T1000 (cell line): Measurements from ENCODE around the gene CORO2A.
A peak's percentile ranks its signal among the peaks of the same experiment; 100 is the strongest.
"Not testable (repeated sequence)": the region's sequence is repeated elsewhere in the genome, so short reads cannot be mapped to it uniquely, and the experiment has no call there.

ENCODE experiments used
- DNase-seq: peaks from one replicate; lab custom pipeline; 2025; ENCODE audit warnings: mixed read lengths; lab: John Stamatoyannopoulos, UW

CORO2A gene

DNA sequence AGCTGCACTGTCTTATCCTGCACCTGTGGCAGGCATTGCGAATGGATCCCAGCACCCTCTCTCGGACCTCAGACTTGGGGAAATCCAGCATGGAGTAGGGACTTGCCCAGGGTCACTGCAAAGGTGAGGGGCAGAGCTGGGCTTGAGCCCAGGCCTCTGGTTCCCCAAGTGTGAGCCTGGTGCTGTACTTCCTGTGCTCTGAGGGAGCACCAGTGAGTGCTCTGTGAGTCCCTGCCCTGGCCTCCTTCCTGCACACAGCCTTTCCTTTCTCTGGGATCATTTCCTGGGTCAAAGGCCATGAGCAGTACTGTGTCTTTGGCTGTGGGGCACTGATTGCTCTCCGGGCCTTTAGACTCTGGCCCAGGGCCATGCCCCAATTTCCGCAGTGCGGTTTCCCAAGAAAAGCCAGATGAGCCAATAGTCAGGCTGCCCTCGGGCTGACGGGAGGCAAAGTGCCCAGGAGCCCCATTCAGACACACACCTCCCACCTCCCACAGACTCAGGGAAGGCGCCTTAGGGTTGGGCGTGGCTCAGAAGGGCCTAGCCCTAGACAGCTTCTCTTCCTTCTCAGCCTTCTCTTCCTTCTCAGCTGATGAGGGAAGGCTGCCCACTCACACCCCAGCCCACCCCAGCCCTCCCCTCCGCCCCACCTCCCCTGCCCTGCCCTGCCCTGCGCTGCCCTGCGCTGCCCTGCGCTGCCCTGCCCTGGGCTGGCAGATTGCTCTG, 50.1 kb downstream of the CORO2A start:
- no peak for DNase-seq

DNA sequence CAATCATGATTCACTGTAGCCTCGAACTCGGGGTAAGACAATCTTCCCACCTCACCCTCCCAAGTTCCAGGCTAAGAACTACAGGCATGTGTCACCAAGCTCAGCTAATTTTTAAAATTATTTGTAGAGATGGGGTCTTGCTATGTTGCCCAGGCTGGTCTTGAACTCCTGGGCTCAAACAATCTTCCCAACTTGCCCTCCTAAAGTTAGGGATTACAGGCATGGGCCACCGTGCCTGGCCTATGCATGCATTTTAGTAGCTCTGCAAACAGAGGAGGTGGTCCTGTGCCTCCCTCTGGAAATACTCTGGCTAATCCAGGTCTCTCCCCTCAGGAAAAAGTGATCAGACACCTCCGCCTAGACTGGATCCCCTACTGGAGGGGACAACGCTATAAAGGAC, 51.9 kb downstream of the CORO2A start:
- DNase-seq, result no peak

DNA sequence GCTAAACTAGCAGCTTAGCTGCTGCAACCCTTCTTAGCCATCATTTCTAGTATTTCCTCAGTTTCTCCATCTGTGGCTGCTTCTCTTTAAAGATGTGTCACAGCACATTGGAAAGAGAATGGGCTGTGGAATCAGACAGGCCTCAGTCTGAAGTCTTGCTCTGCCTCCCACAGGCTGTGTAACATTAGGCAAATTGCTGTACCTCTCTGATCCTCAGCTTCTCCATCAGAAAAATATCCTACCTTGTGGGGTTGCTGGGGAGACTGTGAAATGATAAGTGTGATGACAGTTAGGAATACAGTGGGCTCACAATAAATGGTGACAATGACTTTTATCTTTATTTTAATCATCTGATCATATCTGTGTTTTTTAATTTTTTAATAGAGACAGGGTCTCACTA, 55.9 kb downstream of the CORO2A start:
- DNase-seq, result no peak

DNA sequence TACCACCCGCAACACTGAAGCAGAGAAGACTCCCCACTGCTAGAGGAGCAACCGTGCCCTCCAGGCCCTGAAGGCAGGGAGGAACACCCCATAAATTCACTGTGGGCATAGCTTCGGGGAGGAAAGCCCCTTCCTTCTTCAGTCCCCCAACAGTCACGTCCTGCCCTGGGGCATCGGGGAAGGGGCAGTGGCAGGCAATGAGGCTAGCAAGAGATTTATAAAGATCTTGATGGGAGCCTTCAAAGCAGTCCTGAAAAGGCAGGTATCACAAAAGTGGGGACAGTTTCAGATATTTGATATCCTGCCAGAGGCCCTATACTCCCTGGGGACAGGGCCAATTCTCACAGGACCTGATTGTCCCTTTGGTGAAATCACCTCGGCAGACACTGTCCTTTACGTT, 56.5 kb downstream of the CORO2A start:
- no peak for DNase-seq

DNA sequence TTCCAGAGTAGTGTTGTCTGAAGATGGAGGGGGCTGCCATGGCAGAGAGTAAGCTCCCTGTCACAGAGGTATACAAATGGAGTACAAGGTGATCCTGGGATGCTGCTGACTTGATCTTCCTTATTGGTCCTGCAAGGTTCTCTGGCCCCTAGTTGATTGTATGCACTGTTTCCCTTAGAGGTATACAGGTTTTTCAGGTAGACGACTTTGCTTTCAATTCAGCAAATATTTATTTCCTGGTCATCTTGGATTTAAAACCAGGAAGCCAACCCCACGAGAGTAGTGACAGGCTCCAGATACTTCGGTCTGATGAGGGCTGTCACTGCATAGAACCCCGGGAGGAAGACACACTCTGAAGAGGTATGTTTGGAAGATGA, 56.9 kb downstream of the CORO2A start:
- DNase-seq, result no peak

DNA sequence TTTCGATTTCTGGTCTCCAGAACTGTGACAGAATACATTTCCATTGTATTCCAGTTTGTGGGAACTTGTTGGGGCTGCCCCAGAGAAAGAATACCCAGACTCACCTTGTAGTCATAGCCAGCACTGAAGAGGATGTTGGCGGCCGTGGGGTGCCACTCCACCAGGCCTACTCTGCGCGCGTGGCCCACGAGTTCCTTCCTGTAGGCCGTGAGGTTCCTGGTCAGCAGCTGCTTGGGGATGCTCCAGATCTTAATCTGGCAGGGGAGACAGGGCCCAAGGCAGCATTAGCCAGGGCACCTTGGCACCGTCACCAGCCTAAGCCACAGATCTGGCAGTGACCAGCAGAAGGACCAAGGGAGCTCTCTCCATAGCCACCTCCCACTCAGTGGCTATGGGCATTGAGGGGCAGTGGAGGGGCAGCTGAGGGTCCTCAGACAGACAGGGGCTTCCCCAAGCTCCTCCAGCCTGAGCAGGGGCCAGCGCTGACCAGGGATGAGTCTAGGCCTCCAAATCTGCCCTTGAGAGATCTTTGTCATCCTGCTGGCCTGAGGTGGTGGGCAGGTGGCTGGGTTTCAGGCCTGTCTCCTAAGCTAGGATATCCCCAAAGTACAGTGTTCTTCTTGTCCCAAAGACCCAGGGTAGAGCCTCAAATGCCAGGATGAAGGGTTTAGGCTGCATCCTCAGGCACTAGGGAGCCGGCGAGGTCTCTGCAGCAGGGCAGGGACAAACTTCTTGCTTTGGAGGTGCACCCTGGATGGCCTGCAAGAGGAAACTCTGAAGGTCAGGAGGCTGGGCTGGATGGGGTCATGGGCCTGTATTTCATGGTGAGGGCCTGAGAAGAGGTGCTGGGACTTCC, 57.5 kb downstream of the CORO2A start:
- no peak for DNase-seq

DNA sequence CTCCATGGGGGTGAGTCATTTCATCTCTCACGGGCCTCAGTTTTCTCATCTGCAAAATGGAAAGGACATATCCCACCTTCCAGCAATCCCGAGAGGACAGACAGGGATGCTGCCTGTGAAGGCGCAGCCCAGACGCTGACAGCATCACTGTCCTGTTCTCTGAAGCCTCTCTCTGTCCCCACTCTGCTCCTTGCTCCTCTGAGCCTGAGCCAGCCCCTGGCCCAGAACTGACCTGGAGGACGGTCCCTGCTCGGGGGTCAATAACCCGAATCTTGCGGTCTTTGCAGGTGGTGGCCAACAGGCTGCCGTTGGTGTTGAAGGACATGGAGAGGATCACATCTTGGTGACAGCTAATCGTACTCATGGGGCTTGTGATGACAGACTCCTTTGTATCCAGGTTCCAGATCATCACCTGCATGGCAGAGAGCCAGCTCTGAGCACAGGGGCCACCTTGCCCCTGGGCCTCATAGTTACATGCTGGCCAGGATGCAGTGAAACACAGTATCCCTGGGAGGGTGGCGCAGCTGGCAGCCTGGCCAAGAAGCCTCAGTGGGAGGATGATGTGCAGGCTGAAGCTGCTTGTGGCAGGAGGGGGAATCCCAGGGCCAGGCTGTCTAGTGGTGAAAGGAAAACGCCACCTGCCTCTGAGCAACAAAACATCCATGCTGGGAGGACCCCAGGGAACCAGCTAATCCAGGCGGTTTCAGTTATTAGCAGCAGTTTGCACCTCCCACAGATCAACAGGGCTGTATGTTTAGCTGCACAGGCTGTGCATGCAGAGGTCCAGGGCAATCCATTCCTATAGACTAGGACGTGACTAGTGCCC, 59.4 kb downstream of the CORO2A start:
- DNase-seq, result no peak

DNA sequence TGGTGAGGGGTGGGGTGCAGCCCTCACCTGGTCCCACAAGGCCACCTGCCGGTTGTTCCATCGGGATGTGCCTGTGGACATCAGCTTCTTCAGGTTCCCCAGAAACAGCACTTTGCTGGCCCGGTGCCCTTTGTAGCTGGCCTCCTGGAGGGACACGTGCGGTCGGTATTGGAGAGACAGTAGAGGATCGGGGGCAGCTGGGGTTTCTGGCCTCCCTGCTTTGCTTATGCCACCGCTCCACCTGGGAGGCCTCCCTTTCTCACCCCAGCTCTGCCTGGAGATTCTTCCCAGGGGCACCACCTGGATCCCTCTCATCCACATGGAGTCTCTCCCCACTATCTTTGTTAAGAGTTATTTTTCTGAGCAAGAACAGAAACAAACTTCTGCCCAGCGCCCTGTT, 60.3 kb downstream of the CORO2A start:
- DNase-seq, result no peak

DNA sequence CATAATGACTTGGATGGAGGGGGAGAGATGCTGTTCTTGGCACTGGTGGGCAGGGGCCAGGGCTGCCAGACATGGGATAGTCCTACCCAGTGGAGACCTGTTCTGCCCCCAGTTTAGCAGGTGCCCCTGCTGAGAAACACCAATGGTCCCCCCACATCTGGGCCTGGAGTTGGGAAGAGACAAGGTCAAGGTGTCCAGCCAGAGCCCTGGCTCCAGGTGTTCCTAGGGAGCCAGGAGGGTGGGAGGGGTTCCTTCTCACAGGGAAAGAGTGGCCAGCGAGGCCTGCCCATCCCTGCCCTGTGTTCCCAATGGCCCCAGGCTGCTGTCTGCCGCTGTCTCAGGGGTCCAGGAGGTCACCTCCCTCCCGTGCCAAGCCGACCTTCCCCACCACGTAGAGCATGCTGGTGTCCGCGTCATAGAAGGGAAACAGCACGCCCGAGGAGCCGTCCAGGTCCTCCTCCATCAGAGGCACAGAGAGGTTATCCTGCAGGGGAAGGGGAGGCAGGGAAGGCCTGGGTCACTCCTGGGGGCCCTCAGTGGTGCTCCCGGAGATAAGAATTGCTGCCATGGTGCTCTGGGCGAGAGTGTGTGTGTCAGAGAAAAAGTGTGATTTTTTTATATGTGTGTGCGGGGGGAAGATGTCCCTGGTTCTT, 61.7 kb downstream of the CORO2A start:
- no peak for DNase-seq

DNA sequence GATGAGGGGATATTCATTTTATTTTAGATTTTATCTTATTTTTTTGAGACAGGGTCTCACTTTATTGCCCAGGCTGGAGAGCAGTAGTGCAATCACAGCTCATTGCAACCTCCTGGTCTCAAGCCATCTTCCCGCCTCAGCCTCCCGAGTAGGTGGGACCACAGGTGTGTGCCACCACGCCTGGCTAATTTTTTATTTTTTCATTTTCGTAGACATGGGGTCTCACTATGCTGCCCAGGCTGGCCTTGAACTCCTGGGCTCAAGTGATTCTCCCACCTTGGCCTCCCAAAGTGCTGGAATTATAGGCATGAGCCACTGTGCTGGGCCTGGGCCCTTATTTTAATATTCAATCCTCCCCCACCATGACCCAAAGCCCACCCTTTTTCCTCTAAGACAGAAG, 62.4 kb downstream of the CORO2A start:
- DNase-seq, result not testable (repeated sequence)

DNA sequence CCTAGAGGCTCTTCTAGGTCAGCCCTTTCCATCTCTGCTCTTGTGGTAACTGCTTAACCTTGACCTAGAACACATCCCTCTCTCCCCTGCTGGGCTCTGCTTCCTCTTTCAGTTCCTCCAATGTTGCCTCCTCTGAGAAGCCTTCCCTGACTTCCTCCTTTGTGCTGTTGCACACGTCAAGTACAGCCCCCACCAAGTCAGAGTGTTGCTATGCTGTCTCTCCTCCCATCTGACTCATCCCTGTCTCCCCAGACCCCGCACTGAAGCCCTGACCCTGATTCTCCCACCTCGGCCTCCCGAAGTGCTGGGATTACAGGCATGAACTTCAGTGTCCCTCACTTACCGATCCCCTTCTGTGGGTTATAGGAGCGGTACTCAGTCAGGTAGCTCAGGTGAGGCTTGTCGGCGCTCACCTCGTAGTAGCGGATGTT, 63.0 kb downstream of the CORO2A start:
- no peak for DNase-seq

DNA sequence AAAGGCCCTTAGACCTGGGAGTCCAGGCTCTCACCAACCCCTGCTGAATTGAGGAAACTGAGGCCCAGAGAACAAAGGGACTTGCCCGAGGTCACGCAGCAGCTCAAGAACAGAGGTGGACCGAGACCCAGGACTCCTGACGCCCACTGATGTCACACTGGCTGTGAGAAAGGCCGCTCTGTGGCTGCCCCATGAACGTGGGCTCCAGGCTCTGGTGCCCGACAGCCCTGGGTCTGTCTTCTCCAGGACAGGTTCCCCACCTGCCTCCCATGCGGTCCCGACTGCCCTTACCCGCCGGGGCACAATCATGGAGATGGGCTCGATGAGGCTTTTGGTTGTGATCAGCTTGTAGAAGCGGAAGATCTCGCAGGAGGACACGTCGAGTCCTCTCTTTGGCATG, 64.1 kb downstream of the CORO2A start:
- no peak for DNase-seq

DNA sequence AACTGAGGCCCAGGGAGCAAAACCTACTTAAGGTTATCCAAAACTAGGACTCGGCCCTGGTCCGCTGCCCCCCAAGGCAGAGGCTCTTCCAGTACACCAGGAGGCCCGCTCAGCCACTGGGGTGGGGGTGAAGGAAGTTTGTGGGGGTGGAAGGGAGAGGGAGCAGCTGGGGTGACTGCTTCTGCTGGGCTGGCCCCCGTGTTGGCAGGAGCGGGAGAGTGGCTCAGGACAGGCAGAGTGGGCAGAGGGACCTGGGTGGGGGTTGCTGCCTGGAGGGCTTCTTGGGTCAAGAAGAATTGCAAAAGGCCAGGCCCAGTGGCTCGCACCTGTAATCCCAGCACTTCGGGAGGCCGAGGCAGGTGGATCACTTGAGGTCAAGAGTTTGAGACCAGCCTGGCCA, 65.2 kb downstream of the CORO2A start:
- DNase-seq, result no peak

DNA sequence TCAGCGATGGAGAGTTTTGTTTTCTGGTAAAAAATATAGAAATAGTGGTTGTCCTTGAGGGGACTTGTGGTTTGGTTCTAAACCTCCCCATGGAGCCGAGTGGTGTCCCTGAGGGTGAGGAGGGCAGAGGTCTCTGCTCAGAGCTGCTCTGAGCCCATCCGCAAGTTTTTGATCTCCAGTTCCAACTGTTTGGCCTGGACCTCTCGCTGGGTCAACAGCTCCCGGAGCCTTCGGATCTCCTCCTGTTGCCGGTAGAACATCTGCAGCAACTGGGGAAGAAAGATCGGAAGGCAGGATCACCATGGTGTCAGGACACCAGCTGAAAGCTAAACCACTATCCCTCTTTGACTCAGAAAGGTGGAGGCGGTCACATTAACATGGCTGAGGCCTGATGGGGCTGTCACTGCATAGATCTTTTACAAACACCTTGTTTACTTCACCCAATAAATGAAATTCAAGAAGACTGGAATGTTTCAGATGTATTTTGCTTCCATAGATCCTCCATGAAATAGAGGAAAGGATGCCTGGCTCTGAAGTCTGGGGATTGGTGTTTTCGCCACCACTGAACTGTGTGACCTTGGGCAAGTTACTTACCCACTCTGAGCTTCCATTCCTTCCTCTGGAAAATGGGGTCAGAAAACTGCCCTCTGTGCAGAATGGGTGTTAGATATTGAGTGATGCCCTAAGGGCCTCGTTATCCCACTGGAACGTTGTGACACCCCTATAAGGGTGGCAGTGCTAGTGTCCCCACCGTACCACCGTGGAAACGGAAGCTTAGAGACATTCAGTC, 67.6 kb downstream of the CORO2A start:
- no peak for DNase-seq

DNA sequence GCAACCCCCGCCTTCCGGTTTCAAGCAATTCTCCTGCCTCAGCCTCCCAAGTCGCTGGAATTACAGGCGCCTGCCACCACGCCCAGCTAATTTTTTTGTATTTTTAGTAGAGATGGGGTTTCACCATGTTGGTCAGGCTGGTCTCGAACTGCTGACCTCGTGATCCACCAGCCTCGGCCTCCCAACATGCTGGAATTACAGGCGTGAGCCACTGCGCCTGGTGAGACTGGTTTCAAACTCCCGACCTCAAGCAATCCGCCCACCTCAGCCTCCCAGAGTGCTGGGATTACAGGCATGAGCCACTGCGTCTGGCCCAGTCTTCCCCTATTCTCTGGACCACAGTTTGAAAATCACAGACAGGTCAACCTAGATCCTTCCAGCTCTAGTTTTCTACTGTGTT, 68.3 kb downstream of the CORO2A start:
- not testable (repeated sequence) for DNase-seq

DNA sequence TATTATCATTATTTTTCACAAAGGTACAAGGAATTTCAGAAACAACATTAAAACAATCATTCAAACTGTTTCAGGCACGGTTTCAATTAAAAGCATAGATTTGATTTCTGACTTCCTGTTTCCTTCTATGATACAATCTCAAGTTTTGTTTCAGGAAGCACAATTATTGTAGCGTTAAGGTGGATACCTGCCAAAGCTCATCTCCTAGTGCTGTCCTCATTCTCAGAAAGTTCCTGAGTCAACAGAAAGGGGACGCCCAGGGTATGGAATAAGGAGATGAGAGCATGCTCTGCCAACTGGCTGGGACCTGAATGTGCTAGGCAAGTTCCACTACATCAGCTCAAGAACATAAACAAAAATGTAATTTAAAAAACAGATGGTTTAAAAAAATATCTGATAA, 71.4 kb downstream of the CORO2A start:
- DNase-seq, result no peak

DNA sequence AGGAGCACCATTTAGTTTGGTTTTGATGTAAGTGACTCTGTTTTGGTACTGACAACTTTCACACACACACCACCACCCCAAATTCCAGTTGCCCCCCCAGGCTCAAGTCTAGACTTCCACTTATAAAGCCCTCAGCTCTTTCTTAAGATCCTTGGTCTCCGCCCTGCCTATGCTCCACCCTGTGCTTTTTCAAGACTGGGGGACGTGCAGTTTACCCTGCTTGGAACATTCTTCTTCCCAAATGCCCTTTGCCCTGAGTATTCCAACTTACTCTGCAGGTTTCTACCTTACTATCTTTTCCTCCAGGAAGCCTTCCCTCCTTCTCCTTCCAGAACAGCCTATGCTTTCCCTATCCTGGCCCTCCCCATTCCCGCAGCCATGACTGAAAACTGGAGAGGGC, 72.0 kb downstream of the CORO2A start:
- no peak for DNase-seq

DNA sequence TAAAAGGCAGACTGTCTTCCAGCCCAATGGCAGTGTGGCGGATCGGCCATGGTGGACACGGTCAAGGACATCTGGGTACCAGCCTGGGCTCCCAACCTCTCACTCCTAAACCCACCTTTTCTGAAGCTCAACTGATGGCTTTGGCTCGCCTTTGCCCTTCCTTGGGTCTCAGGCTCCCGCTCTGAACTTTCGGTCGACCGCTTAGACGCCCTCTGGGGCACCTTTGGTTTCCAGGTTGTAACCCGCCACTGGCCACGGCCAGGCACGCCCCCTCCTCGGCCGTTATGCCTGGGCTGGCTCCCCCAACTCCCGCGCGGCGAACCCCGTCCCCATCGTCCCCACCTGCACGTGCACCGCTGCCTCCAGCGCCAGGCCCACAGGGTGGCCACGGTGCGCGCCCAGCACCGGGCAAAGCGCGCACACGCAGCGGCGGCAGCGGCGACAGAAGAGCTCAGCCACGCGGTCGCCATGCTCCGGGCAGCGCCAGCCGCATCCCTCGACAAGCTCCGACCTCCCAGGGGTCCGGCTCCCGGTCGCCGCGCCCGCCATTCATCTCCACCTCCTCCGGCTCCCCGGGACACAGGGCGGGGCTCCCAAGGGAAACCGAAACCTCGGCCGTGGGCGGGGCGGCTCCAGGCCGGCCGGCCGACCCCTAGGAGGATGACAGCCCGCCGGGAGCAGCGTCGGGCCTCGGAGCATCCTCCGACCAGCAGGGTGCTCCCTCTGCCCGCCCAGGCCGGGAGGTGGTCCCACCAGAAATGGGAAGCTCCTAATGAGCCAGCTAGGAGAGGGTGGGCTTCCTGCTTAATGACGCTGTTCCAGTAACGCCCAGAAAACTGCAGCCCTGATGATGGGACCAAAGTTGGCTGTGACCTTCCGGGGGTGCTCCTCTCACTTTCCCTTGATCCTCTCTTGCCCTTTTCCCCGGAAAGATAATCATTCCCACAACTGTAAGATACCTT, 73.5 kb downstream of the CORO2A start, which contains the start of gene TRIM14:
TSS of gene TRIM14 (minus strand) at position 583 of the 962 bp plus-strand sequence. CDS start at position 549, 34 bp downstream.
- DNase-seq, result peak; percentile 12

DNA sequence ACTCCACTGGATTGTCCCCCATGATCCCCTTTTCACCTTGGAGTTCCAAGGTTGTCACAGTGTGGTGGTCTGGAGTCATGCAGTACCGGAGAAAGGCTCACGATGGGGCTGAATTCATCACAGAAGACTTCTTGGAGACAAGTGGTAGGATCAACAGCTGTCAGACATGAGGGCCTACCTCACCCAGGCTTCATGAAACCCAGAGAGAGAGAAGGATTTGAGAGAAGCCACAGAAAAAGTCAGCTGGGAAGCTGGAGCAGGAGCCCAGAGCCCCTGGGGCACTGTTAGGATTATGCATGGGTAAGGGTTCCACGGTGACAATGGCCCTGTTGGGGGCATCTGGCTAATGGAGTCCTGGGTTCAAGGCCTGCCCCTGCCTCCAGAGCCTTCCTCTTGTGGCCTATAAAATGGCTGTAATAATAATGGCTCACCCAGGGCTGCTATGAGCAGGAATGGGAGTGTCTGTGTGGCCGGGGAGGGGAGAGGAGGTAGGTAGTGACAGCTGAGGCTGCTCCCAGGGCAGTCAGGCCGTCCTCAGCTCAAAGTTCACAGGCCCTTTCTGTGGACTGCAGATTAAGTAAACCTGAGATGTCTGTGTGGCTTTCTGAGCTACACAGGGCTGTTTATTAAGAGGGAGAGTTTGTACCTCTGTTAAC, 74.3 kb downstream of the CORO2A start:
- no peak for DNase-seq
